HCT116 (cell line): ENCODE results near the gene UPF1. TPM values are rescaled to one million over a fixed set of nuclear protein-coding genes. Genes with fewer than 3 reads are reported as not detected.

Source experiments
- ATAC-seq: fragments of 200-7000 bp; cut with Tn5 transposase; 2 replicates; pipeline ENCODE4 v1.9.1; 2020; ENCODE audit warnings: mild to moderate bottlenecking, moderate library complexity
- BruUV-seq: library from RNA; stranded (reverse); fragments of 400-500 nt; replicated peaks from 2 replicates; lab custom pipeline; 2021; lab: Mats Ljungman, UMichigan
- CTCF ChIA-PET: fragments of 300-600 bp; sonication (Branson Sonifier 250); formaldehyde crosslinking; loops from one replicate; lab custom pipeline; 2021; ENCODE audit warnings: antibody characterized with exemption; lab: Charles Lee
- POLR2A ChIA-PET: fragments of 300-600, 350-600 bp; sonication (Branson Sonifier 250); formaldehyde crosslinking; loops from one replicate; lab custom pipeline; 2021; ENCODE audit warnings: antibody characterized with exemption; lab: Charles Lee
- RAD21 ChIA-PET, 2 experiments: fragments of 300-600 bp; sonication (Branson Sonifier 250); formaldehyde crosslinking; loops; one replicate each; lab custom pipeline; 2023; ENCODE audit warnings: low total read pairs in 2 of 2; ENCODE audit not compliant: uncharacterized antibody in 2 of 2, unreplicated experiment in 2 of 2, low non-redundant PET in 1 of 2; lab: Charles Lee
- DNase-seq: peaks from one replicate; pipeline ENCODE4 v3.0.0-alpha.2; 2010; ENCODE audit warnings: low read depth, low spot score
- H2AFZ ChIP-seq: fragments of 200-600 bp; shearing (Covaris generic), sonication (generic); 2 replicates; pipeline ENCODE4 v1.6.1; 2017; ENCODE audit warnings: low read depth, mixed run types, mixed read lengths, antibody characterized with exemption, low read length; ENCODE audit not compliant: poor library complexity, severe bottlenecking
- H3K27ac ChIP-seq: 2 replicates; pipeline ENCODE4 v1.5.1; 2012; ENCODE audit warnings: low read depth, low read length
- H3K27me3 ChIP-seq: fragments of 200-600 bp; sonication (generic); 2 replicates; pipeline ENCODE4 v1.6.1; 2016; ENCODE audit warnings: mixed run types, low read length, mixed read lengths; ENCODE audit not compliant: insufficient read depth
- H3K36me3 ChIP-seq, 2 experiments: fragments of 200-500 bp in 1 of 2; fragments of 200-600 bp in 1 of 2; sonication (Bioruptor generic) in 1 of 2; sonication (generic) in 1 of 2; 2 replicates each; pipeline versions ENCODE4 v1.5.1 to v1.6.1; 2014 to 2016; ENCODE audit warnings: low read length in 2 of 2, inconsistent platforms in 1 of 2, mixed read lengths in 1 of 2, mixed run types in 1 of 2; ENCODE audit not compliant: insufficient read depth in 2 of 2, control insufficient read depth in 1 of 2
- H3K4me1 ChIP-seq, 2 experiments: fragments of 200-600 bp in 1 of 2; sonication (generic) in 1 of 2; 2 replicates each; pipeline versions ENCODE4 v1.5.1 to v1.6.1; 2012 to 2017; ENCODE audit warnings: low read length in 2 of 2, inconsistent platforms in 1 of 2, mild to moderate bottlenecking in 1 of 2, mixed read lengths in 1 of 2, mixed run types in 1 of 2, moderate library complexity in 1 of 2; ENCODE audit not compliant: insufficient read depth in 2 of 2, control insufficient read depth in 1 of 2
- H3K4me2 ChIP-seq: fragments of 200-600 bp; sonication (generic); 2 replicates; pipeline ENCODE4 v1.6.1; 2017; ENCODE audit warnings: mixed run types, low read length, mixed read lengths
- H3K4me3 ChIP-seq, 2 experiments: fragments of 200-600 bp in 1 of 2; sonication (generic) in 1 of 2; replicated peaks in 1 of 2; 2 replicates each; pipeline ENCODE4 v1.5.1; 2011 to 2016; ENCODE audit warnings: low read length in 2 of 2, control low read depth in 1 of 2, low read depth in 1 of 2, mild to moderate bottlenecking in 1 of 2, mixed read lengths in 1 of 2, mixed run types in 1 of 2
- H3K79me2 ChIP-seq: fragments of 200-600 bp; sonication (generic); 2 replicates; pipeline ENCODE4 v1.6.1; 2017; ENCODE audit warnings: mild to moderate bottlenecking, mixed run types, low read length, moderate library complexity, mixed read lengths; ENCODE audit not compliant: insufficient read depth
- H3K9ac ChIP-seq: fragments of 200-600 bp; sonication (generic); 2 replicates; pipeline ENCODE4 v1.6.1; 2016; ENCODE audit warnings: low read length, mixed read lengths
- H3K9me2 ChIP-seq: fragments of 200-600 bp; sonication (generic), shearing (Covaris generic); 2 replicates; pipeline ENCODE4 v1.6.1; 2017; ENCODE audit warnings: mixed run types, mild to moderate bottlenecking, moderate library complexity; ENCODE audit not compliant: insufficient read depth
- H3K9me3 ChIP-seq, 2 experiments: fragments of 200-500 bp in 1 of 2; fragments of 200-600 bp in 1 of 2; sonication (Bioruptor generic) in 1 of 2; sonication (generic) in 1 of 2; 2 replicates each; pipeline ENCODE4 v1.6.1; 2014 to 2017; ENCODE audit warnings: low read length in 2 of 2, mixed read lengths in 2 of 2, inconsistent platforms in 1 of 2, low read depth in 1 of 2, mild to moderate bottlenecking in 1 of 2, mixed run types in 1 of 2, moderate library complexity in 1 of 2; ENCODE audit not compliant: control insufficient read depth in 1 of 2, insufficient read depth in 1 of 2
- H4K20me1 ChIP-seq: fragments of 200-600 bp; sonication (generic), shearing (Covaris generic); 2 replicates; pipeline ENCODE4 v1.6.1; 2017; ENCODE audit warnings: mixed run types, mild to moderate bottlenecking, moderate library complexity; ENCODE audit not compliant: insufficient read depth
- CEBPB ChIP-seq: IDR thresholded peaks from 2 replicates; pipeline ENCODE4 v1.6.1; 2012; ENCODE audit warnings: low read depth
- CTCF ChIP-seq, 3 experiments: fragments of 200-600 bp in 1 of 3; sonication (generic) in 1 of 3; IDR thresholded peaks in 2 of 3; conservative IDR thresholded peaks in 1 of 3; 2 replicates each; pipeline ENCODE4 v1.5.1; 2012 to 2017; ENCODE audit warnings: low read depth in 2 of 3, low read length in 2 of 3, antibody characterized with exemption in 1 of 3, borderline replicate concordance in 1 of 3, control low read depth in 1 of 3, mild to moderate bottlenecking in 1 of 3, mixed read lengths in 1 of 3, mixed run types in 1 of 3, moderate library complexity in 1 of 3; ENCODE audit not compliant: insufficient read depth in 1 of 3
- ELF1 ChIP-seq: IDR thresholded peaks from 2 replicates; pipeline ENCODE4 v1.6.1; 2012; ENCODE audit warnings: low read depth, borderline replicate concordance
- FOSL1 ChIP-seq: IDR thresholded peaks from 2 replicates; pipeline ENCODE4 v1.6.1; 2012; ENCODE audit warnings: low read depth
- MAX ChIP-seq: IDR thresholded peaks from 2 replicates; pipeline ENCODE4 v1.6.1; 2012
- POLR2A ChIP-seq: IDR thresholded peaks from 2 replicates; pipeline ENCODE4 v1.7.0; 2011; ENCODE audit warnings: borderline replicate concordance; ENCODE audit not compliant: insufficient read depth, insufficient read length; ENCODE audit errors: extremely low read depth
- POLR2AphosphoS5 ChIP-seq: IDR thresholded peaks from 2 replicates; pipeline ENCODE4 v1.6.1; 2011; ENCODE audit warnings: mild to moderate bottlenecking, low read depth, low read length, moderate library complexity
- RAD21 ChIP-seq: IDR thresholded peaks from 2 replicates; pipeline ENCODE4 v1.6.1; 2012; ENCODE audit warnings: low read depth, mild to moderate bottlenecking
- SIN3A ChIP-seq: IDR thresholded peaks from 2 replicates; pipeline ENCODE4 v1.6.1; 2012; ENCODE audit warnings: low read depth
- SRF ChIP-seq: IDR thresholded peaks from 2 replicates; pipeline ENCODE4 v1.6.1; 2012; ENCODE audit warnings: low read depth
- YY1 ChIP-seq: IDR thresholded peaks from 2 replicates; pipeline ENCODE4 v1.6.1; 2011; ENCODE audit warnings: low read length, low read depth, moderate library complexity, mild to moderate bottlenecking; ENCODE audit not compliant: insufficient replicate concordance; ENCODE audit errors: extremely low read depth
- ZFX ChIP-seq: fragments of 450-650 bp; IDR thresholded peaks from 2 replicates; pipeline ENCODE4 v1.6.1; 2017
- intact Hi-C: fragments of 100-400 bp; cut with micrococcal nuclease; formaldehyde crosslinking; loops from 2 replicates; pipeline ENCODE4 v1.10.0; 2022
- total RNA-seq: library from RNA; stranded (reverse); gene quantifications from one replicate; pipeline ENCODE4 v1.2.1, GENCODE V29; 2021; ENCODE audit not compliant: unreplicated experiment
- TF ChIP-seq, protein P1 (sequence below): IDR thresholded peaks from 2 replicates; pipeline ENCODE4 v1.6.1; 2012; ENCODE audit warnings: low read depth
- TF ChIP-seq, protein P2 (sequence below): IDR thresholded peaks from 2 replicates; pipeline ENCODE4 v1.6.1; 2012
- TF ChIP-seq, protein P3 (sequence below): IDR thresholded peaks from 2 replicates; pipeline ENCODE4 v1.6.1; 2011; ENCODE audit warnings: mild to moderate bottlenecking, low read length, moderate library complexity; ENCODE audit not compliant: insufficient replicate concordance; ENCODE audit errors: extremely low read depth

The UPF1 gene
- total RNA-seq, 1 experiment from 2014 or later: 78.5 TPM

GRCh38 chr19:18903156-18904037 lies 71.6 kb downstream of the UPF1 start:
- ChIA-PET RAD21 (no interaction called here), POLR2A (no interaction called here), CTCF (no interaction called here)
- no peak for DNase-seq
- TF ChIP-seq ZFX: no peak
- TF ChIP-seq MAX: no peak
- no peak for TF ChIP-seq RAD21
- TF ChIP-seq, protein P1, sequence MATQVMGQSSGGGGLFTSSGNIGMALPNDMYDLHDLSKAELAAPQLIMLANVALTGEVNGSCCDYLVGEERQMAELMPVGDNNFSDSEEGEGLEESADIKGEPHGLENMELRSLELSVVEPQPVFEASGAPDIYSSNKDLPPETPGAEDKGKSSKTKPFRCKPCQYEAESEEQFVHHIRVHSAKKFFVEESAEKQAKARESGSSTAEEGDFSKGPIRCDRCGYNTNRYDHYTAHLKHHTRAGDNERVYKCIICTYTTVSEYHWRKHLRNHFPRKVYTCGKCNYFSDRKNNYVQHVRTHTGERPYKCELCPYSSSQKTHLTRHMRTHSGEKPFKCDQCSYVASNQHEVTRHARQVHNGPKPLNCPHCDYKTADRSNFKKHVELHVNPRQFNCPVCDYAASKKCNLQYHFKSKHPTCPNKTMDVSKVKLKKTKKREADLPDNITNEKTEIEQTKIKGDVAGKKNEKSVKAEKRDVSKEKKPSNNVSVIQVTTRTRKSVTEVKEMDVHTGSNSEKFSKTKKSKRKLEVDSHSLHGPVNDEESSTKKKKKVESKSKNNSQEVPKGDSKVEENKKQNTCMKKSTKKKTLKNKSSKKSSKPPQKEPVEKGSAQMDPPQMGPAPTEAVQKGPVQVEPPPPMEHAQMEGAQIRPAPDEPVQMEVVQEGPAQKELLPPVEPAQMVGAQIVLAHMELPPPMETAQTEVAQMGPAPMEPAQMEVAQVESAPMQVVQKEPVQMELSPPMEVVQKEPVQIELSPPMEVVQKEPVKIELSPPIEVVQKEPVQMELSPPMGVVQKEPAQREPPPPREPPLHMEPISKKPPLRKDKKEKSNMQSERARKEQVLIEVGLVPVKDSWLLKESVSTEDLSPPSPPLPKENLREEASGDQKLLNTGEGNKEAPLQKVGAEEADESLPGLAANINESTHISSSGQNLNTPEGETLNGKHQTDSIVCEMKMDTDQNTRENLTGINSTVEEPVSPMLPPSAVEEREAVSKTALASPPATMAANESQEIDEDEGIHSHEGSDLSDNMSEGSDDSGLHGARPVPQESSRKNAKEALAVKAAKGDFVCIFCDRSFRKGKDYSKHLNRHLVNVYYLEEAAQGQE: no peak
- no peak for TF ChIP-seq SRF
- TF ChIP-seq CTCF (IDR thresholded peaks at IDR 0.05 in 2 of 3, conservative IDR thresholded peaks at IDR 0.05 in 1 of 3; ENCODE audit: borderline replicate concordance in 1 of 3, insufficient read depth in 1 of 3, low read depth in 2 of 3, low read length in 2 of 3): no peak
- no peak for TF ChIP-seq CEBPB
- TF ChIP-seq YY1: no peak
- TF ChIP-seq, protein P2, sequence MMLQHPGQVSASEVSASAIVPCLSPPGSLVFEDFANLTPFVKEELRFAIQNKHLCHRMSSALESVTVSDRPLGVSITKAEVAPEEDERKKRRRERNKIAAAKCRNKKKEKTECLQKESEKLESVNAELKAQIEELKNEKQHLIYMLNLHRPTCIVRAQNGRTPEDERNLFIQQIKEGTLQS: no peak
- no peak for TF ChIP-seq POLR2AphosphoS5
- TF ChIP-seq ELF1: no peak
- TF ChIP-seq, protein P3, sequence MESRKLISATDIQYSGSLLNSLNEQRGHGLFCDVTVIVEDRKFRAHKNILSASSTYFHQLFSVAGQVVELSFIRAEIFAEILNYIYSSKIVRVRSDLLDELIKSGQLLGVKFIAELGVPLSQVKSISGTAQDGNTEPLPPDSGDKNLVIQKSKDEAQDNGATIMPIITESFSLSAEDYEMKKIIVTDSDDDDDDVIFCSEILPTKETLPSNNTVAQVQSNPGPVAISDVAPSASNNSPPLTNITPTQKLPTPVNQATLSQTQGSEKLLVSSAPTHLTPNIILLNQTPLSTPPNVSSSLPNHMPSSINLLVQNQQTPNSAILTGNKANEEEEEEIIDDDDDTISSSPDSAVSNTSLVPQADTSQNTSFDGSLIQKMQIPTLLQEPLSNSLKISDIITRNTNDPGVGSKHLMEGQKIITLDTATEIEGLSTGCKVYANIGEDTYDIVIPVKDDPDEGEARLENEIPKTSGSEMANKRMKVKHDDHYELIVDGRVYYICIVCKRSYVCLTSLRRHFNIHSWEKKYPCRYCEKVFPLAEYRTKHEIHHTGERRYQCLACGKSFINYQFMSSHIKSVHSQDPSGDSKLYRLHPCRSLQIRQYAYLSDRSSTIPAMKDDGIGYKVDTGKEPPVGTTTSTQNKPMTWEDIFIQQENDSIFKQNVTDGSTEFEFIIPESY: no peak
- TF ChIP-seq SIN3A: no peak
- TF ChIP-seq FOSL1: no peak
- no peak for TF ChIP-seq POLR2A
- BruUV-seq: no TSS peak
- intact Hi-C loops: no loop called here
- H3K27ac ChIP-seq: no peak overlapping the region
- no peaks in the 10 kb centered on the region for H3K9me2 ChIP-seq
- no peak overlapping the region for H3K4me2 ChIP-seq
- H4K20me1 ChIP-seq: no peaks in the 10 kb centered on the region
- no peak overlapping the region for H3K4me3 ChIP-seq
- no peaks in the 10 kb centered on the region for H3K79me2 ChIP-seq
- no peak overlapping the region for H2AFZ ChIP-seq
- H3K9ac ChIP-seq: no peak overlapping the region
- H3K36me3 ChIP-seq: peaks cover 0 to 9% of the 10 kb centered on the region in 2 experiments; a peak in 3 of 4 replicates
- H3K9me3 ChIP-seq: no peaks in the 10 kb centered on the region
- no peaks in the 10 kb centered on the region for H3K27me3 ChIP-seq
- no peaks in the 10 kb centered on the region for H3K4me1 ChIP-seq
- ATAC-seq: no peak
